HCT116 (cell line): Measurements from ENCODE around the gene SUN5. TPM values are rescaled to one million over a fixed set of nuclear protein-coding genes. Genes with fewer than 3 reads are reported as not detected.

Experiments
- ATAC-seq: fragments of 200-7000 bp; cut with Tn5 transposase; 2 replicates; pipeline ENCODE4 v1.9.1; 2020; ENCODE audit warnings: mild to moderate bottlenecking, moderate library complexity
- BruUV-seq: library from RNA; stranded (reverse); fragments of 400-500 nt; replicated peaks from 2 replicates; lab custom pipeline; 2021; lab: Mats Ljungman, UMichigan
- CTCF ChIA-PET: fragments of 300-600 bp; sonication (Branson Sonifier 250); formaldehyde crosslinking; loops from one replicate; lab custom pipeline; 2021; ENCODE audit warnings: antibody characterized with exemption; lab: Charles Lee
- POLR2A ChIA-PET: fragments of 300-600, 350-600 bp; sonication (Branson Sonifier 250); formaldehyde crosslinking; loops from one replicate; lab custom pipeline; 2021; ENCODE audit warnings: antibody characterized with exemption; lab: Charles Lee
- RAD21 ChIA-PET, 2 experiments: fragments of 300-600 bp; sonication (Branson Sonifier 250); formaldehyde crosslinking; loops; one replicate each; lab custom pipeline; 2023; ENCODE audit warnings: low total read pairs in 2 of 2; ENCODE audit not compliant: uncharacterized antibody in 2 of 2, unreplicated experiment in 2 of 2, low non-redundant PET in 1 of 2; lab: Charles Lee
- DNase-seq: peaks from one replicate; pipeline ENCODE4 v3.0.0-alpha.2; 2010; ENCODE audit warnings: low read depth, low spot score
- H2AFZ ChIP-seq: fragments of 200-600 bp; shearing (Covaris generic), sonication (generic); 2 replicates; pipeline ENCODE4 v1.6.1; 2017; ENCODE audit warnings: low read depth, mixed run types, mixed read lengths, antibody characterized with exemption, low read length; ENCODE audit not compliant: poor library complexity, severe bottlenecking
- H3K27ac ChIP-seq: 2 replicates; pipeline ENCODE4 v1.5.1; 2012; ENCODE audit warnings: low read depth, low read length
- H3K27me3 ChIP-seq: fragments of 200-600 bp; sonication (generic); 2 replicates; pipeline ENCODE4 v1.6.1; 2016; ENCODE audit warnings: mixed run types, low read length, mixed read lengths; ENCODE audit not compliant: insufficient read depth
- H3K36me3 ChIP-seq, 2 experiments: fragments of 200-500 bp in 1 of 2; fragments of 200-600 bp in 1 of 2; sonication (Bioruptor generic) in 1 of 2; sonication (generic) in 1 of 2; 2 replicates each; pipeline versions ENCODE4 v1.5.1 to v1.6.1; 2014 to 2016; ENCODE audit warnings: low read length in 2 of 2, inconsistent platforms in 1 of 2, mixed read lengths in 1 of 2, mixed run types in 1 of 2; ENCODE audit not compliant: insufficient read depth in 2 of 2, control insufficient read depth in 1 of 2
- H3K4me1 ChIP-seq, 2 experiments: fragments of 200-600 bp in 1 of 2; sonication (generic) in 1 of 2; 2 replicates each; pipeline versions ENCODE4 v1.5.1 to v1.6.1; 2012 to 2017; ENCODE audit warnings: low read length in 2 of 2, inconsistent platforms in 1 of 2, mild to moderate bottlenecking in 1 of 2, mixed read lengths in 1 of 2, mixed run types in 1 of 2, moderate library complexity in 1 of 2; ENCODE audit not compliant: insufficient read depth in 2 of 2, control insufficient read depth in 1 of 2
- H3K4me2 ChIP-seq: fragments of 200-600 bp; sonication (generic); 2 replicates; pipeline ENCODE4 v1.6.1; 2017; ENCODE audit warnings: mixed run types, low read length, mixed read lengths
- H3K4me3 ChIP-seq, 2 experiments: fragments of 200-600 bp in 1 of 2; sonication (generic) in 1 of 2; replicated peaks in 1 of 2; 2 replicates each; pipeline ENCODE4 v1.5.1; 2011 to 2016; ENCODE audit warnings: low read length in 2 of 2, control low read depth in 1 of 2, low read depth in 1 of 2, mild to moderate bottlenecking in 1 of 2, mixed read lengths in 1 of 2, mixed run types in 1 of 2
- H3K79me2 ChIP-seq: fragments of 200-600 bp; sonication (generic); 2 replicates; pipeline ENCODE4 v1.6.1; 2017; ENCODE audit warnings: mild to moderate bottlenecking, mixed run types, low read length, moderate library complexity, mixed read lengths; ENCODE audit not compliant: insufficient read depth
- H3K9ac ChIP-seq: fragments of 200-600 bp; sonication (generic); 2 replicates; pipeline ENCODE4 v1.6.1; 2016; ENCODE audit warnings: low read length, mixed read lengths
- H3K9me2 ChIP-seq: fragments of 200-600 bp; sonication (generic), shearing (Covaris generic); 2 replicates; pipeline ENCODE4 v1.6.1; 2017; ENCODE audit warnings: mixed run types, mild to moderate bottlenecking, moderate library complexity; ENCODE audit not compliant: insufficient read depth
- H3K9me3 ChIP-seq, 2 experiments: fragments of 200-500 bp in 1 of 2; fragments of 200-600 bp in 1 of 2; sonication (Bioruptor generic) in 1 of 2; sonication (generic) in 1 of 2; 2 replicates each; pipeline ENCODE4 v1.6.1; 2014 to 2017; ENCODE audit warnings: low read length in 2 of 2, mixed read lengths in 2 of 2, inconsistent platforms in 1 of 2, low read depth in 1 of 2, mild to moderate bottlenecking in 1 of 2, mixed run types in 1 of 2, moderate library complexity in 1 of 2; ENCODE audit not compliant: control insufficient read depth in 1 of 2, insufficient read depth in 1 of 2
- H4K20me1 ChIP-seq: fragments of 200-600 bp; sonication (generic), shearing (Covaris generic); 2 replicates; pipeline ENCODE4 v1.6.1; 2017; ENCODE audit warnings: mixed run types, mild to moderate bottlenecking, moderate library complexity; ENCODE audit not compliant: insufficient read depth
- ATF3 ChIP-seq: IDR thresholded peaks from 2 replicates; pipeline ENCODE4 v1.6.1; 2012
- CBX3 ChIP-seq: IDR thresholded peaks from 2 replicates; pipeline ENCODE4 v1.6.1; 2012; ENCODE audit warnings: low read depth
- CEBPB ChIP-seq: IDR thresholded peaks from 2 replicates; pipeline ENCODE4 v1.6.1; 2012; ENCODE audit warnings: low read depth
- EGR1 ChIP-seq: IDR thresholded peaks from 2 replicates; pipeline ENCODE4 v1.6.1; 2012; ENCODE audit warnings: low read depth
- EZH2 ChIP-seq: fragments of 200-600 bp; sonication (generic); IDR thresholded peaks from 2 replicates; pipeline ENCODE4 v1.6.1; 2017; ENCODE audit warnings: antibody characterized with exemption, mixed run types
- FOSL1 ChIP-seq: IDR thresholded peaks from 2 replicates; pipeline ENCODE4 v1.6.1; 2012; ENCODE audit warnings: low read depth
- JUND ChIP-seq: IDR thresholded peaks from 2 replicates; pipeline ENCODE4 v1.6.1; 2012
- POLR2A ChIP-seq: IDR thresholded peaks from 2 replicates; pipeline ENCODE4 v1.7.0; 2011; ENCODE audit warnings: borderline replicate concordance; ENCODE audit not compliant: insufficient read depth, insufficient read length; ENCODE audit errors: extremely low read depth
- POLR2AphosphoS5 ChIP-seq: IDR thresholded peaks from 2 replicates; pipeline ENCODE4 v1.6.1; 2011; ENCODE audit warnings: mild to moderate bottlenecking, low read depth, low read length, moderate library complexity
- RAD21 ChIP-seq: IDR thresholded peaks from 2 replicates; pipeline ENCODE4 v1.6.1; 2012; ENCODE audit warnings: low read depth, mild to moderate bottlenecking
- SIN3A ChIP-seq: IDR thresholded peaks from 2 replicates; pipeline ENCODE4 v1.6.1; 2012; ENCODE audit warnings: low read depth
- SP1 ChIP-seq: IDR thresholded peaks from 2 replicates; pipeline ENCODE4 v1.6.1; 2012; ENCODE audit warnings: low read depth
- SRF ChIP-seq: IDR thresholded peaks from 2 replicates; pipeline ENCODE4 v1.6.1; 2012; ENCODE audit warnings: low read depth
- TCF7L2 ChIP-seq: IDR thresholded peaks from 2 replicates; pipeline ENCODE4 v1.7.0; 2011; ENCODE audit warnings: borderline replicate concordance, inconsistent platforms; ENCODE audit not compliant: insufficient read depth, insufficient read length; ENCODE audit errors: extremely low read depth
- YY1 ChIP-seq: IDR thresholded peaks from 2 replicates; pipeline ENCODE4 v1.6.1; 2011; ENCODE audit warnings: low read length, low read depth, moderate library complexity, mild to moderate bottlenecking; ENCODE audit not compliant: insufficient replicate concordance; ENCODE audit errors: extremely low read depth
- intact Hi-C: fragments of 100-400 bp; cut with micrococcal nuclease; formaldehyde crosslinking; loops from 2 replicates; pipeline ENCODE4 v1.10.0; 2022
- total RNA-seq: library from RNA; stranded (reverse); gene quantifications from one replicate; pipeline ENCODE4 v1.2.1, GENCODE V29; 2021; ENCODE audit not compliant: unreplicated experiment

SUN5 gene
- total RNA-seq, 1 experiment from 2014 or later: not detected

- ATAC-seq: no peak
- ChIA-PET RAD21 (no interaction called here), POLR2A (no interaction called here), CTCF (no interaction called here)
- H3K79me2 ChIP-seq: no peaks in the 10 kb centered on the region
- H2AFZ ChIP-seq: no peak overlapping the region
- H3K27ac ChIP-seq: no peak overlapping the region
- no peaks in the 10 kb centered on the region for H3K9me2 ChIP-seq
- no peaks in the 10 kb centered on the region for H3K36me3 ChIP-seq
- DNase-seq: no peak
- intact Hi-C loops: no loop called here
- H3K4me2 ChIP-seq: no peak overlapping the region
- no peak overlapping the region for H3K4me3 ChIP-seq
- no peaks in the 10 kb centered on the region for H4K20me1 ChIP-seq
- no peak overlapping the region for H3K9ac ChIP-seq
- TF ChIP-seq FOSL1 (no peak), YY1 (no peak), POLR2A (no peak), TCF7L2 (no peak), POLR2AphosphoS5 (no peak), EZH2 (no peak), JUND (no peak), RAD21 (no peak)
- BruUV-seq: no TSS peak
- H3K9me3 ChIP-seq: no peaks in the 10 kb centered on the region; a peak in 1 of 4 replicates
- H3K4me1 ChIP-seq: no peaks in the 10 kb centered on the region
- peaks cover 22% of the 10 kb centered on the region; the same call in 1 of the 2 replicates for H3K27me3 ChIP-seq
These were observed 18.1 kb upstream of the SUN5 start for GRCh38 chr20:33022289-33022688.

- ChIA-PET POLR2A (no interaction called here), CTCF (no interaction called here), RAD21 (no interaction called here)
- ATAC-seq: no peak
- H3K4me3 ChIP-seq: no peak overlapping the region
- H3K9me2 ChIP-seq: no peaks in the 10 kb centered on the region
- H3K79me2 ChIP-seq: no peaks in the 10 kb centered on the region
- no peak overlapping the region for H2AFZ ChIP-seq
- H3K4me1 ChIP-seq: no peaks in the 10 kb centered on the region
- no peak overlapping the region for H3K4me2 ChIP-seq
- intact Hi-C loops: no loop called here
- H4K20me1 ChIP-seq: no peaks in the 10 kb centered on the region
- BruUV-seq: no TSS peak
- no peak overlapping the region for H3K9ac ChIP-seq
- H3K9me3 ChIP-seq: no peaks in the 10 kb centered on the region; a peak in 1 of 4 replicates
- H3K27ac ChIP-seq: no peak overlapping the region
- DNase-seq: no peak
- no peaks in the 10 kb centered on the region for H3K36me3 ChIP-seq
- peaks cover 20% of the 10 kb centered on the region; the same call in 1 of the 2 replicates for H3K27me3 ChIP-seq
- TF ChIP-seq EGR1: no peak
- TF ChIP-seq SP1: no peak
- no peak for TF ChIP-seq FOSL1
- TF ChIP-seq CEBPB: no peak
- no peak for TF ChIP-seq POLR2AphosphoS5
- no peak for TF ChIP-seq ATF3
- TF ChIP-seq TCF7L2: no peak
- no peak for TF ChIP-seq CBX3
- no peak for TF ChIP-seq SIN3A
- no peak for TF ChIP-seq EZH2
- no peak for TF ChIP-seq SRF
These were observed 17.6 kb upstream of the SUN5 start for GRCh38 chr20:33021879-33022278.
